ENCODE data around the gene OR1N1.

GRCh38 chr9:122477346-122477745 is 49.7 kb downstream of the OR1N1 start:
- TF ChIP-seq GATA2 (IDR thresholded peaks at IDR 0.05; ENCODE audit: low read depth, low read length) (no peak), GATA3 (IDR thresholded peaks at IDR 0.05; ENCODE audit: low read depth, low read length) (no peak)

All from SH-SY5Y (cell line).